Measurements from ENCODE around the gene GALNTL6. TPM values are rescaled to one million over a fixed set of nuclear protein-coding genes. Genes with fewer than 3 reads are reported as not detected.
"Not testable (repeated sequence)": the region's sequence is repeated elsewhere in the genome, so short reads cannot be mapped to it uniquely, and the experiment has no call there.

Gene GALNTL6
- polyA plus RNA-seq, 1 experiment, result not detected

GRCh38 chr4:172787111-172787510 is 973.9 kb downstream of the GALNTL6 start:
- no peak overlapping the region for H3K27ac ChIP-seq (ENCODE audit: low read depth, low read length)
- no peaks in the 10 kb centered on the region for H3K27me3 ChIP-seq (ENCODE audit: control insufficient read depth, insufficient read depth, low read length)
- no peak for DNase-seq (ENCODE audit: low read depth, low spot score)
- no peak overlapping the region for H3K4me3 ChIP-seq (ENCODE audit: low read depth, low read length)
- POLR2A ChIA-PET, result no interaction called here
- TF ChIP-seq CTCF (IDR thresholded peaks at IDR 0.05; ENCODE audit: low read depth, low read length), result no peak
- no peaks in the 10 kb centered on the region for H3K9me3 ChIP-seq (ENCODE audit: control insufficient read depth, insufficient read depth, low read length)
- CTCF ChIA-PET, result no interaction called here

- Histone ChIP-seq H3K4me3 (ENCODE audit: low read depth, low read length) (no peak overlapping the region), H3K9me3 (ENCODE audit: control insufficient read depth, insufficient read depth, low read length) (no peaks in the 10 kb centered on the region), H3K27ac (ENCODE audit: low read depth, low read length) (no peak overlapping the region), H3K27me3 (ENCODE audit: control insufficient read depth, insufficient read depth, low read length) (no peaks in the 10 kb centered on the region)
- ChIA-PET CTCF (no interaction called here), POLR2A (no interaction called here)
- no peak for TF ChIP-seq CTCF (IDR thresholded peaks at IDR 0.05; ENCODE audit: low read depth, low read length)
- DNase-seq (ENCODE audit: low read depth, low spot score), result no peak
Observed at GRCh38 chr4:172791841-172792240, 978.6 kb downstream of the GALNTL6 start.

- no peak overlapping the region for H3K4me3 ChIP-seq (ENCODE audit: low read depth, low read length)
- H3K9me3 ChIP-seq (ENCODE audit: control insufficient read depth, insufficient read depth, low read length), result no peaks in the 10 kb centered on the region
- no peak for TF ChIP-seq CTCF (IDR thresholded peaks at IDR 0.05; ENCODE audit: low read depth, low read length)
- CTCF ChIA-PET, result no interaction called here
- H3K27me3 ChIP-seq (ENCODE audit: control insufficient read depth, insufficient read depth, low read length), result no peaks in the 10 kb centered on the region
- H3K27ac ChIP-seq (ENCODE audit: low read depth, low read length), result no peak overlapping the region
- POLR2A ChIA-PET, result no interaction called here
- no peak for DNase-seq (ENCODE audit: low read depth, low spot score)
Observed at GRCh38 chr4:172793565-172794306, 980.5 kb downstream of the GALNTL6 start.

GRCh38 chr4:172794307-172794703 is 981.1 kb downstream of the GALNTL6 start:
- Histone ChIP-seq H3K27me3 (ENCODE audit: control insufficient read depth, insufficient read depth, low read length) (no peaks in the 10 kb centered on the region), H3K4me3 (ENCODE audit: low read depth, low read length) (no peak overlapping the region), H3K27ac (ENCODE audit: low read depth, low read length) (no peak overlapping the region), H3K9me3 (ENCODE audit: control insufficient read depth, insufficient read depth, low read length) (no peaks in the 10 kb centered on the region)
- DNase-seq (ENCODE audit: low read depth, low spot score), result no peak
- no peak for TF ChIP-seq CTCF (IDR thresholded peaks at IDR 0.05; ENCODE audit: low read depth, low read length)
- ChIA-PET POLR2A (no interaction called here), CTCF (no interaction called here)

GRCh38 chr4:172797281-172797680 is 984.1 kb downstream of the GALNTL6 start:
- H3K4me3 ChIP-seq (ENCODE audit: low read depth, low read length); DNase-seq (ENCODE audit: low read depth, low spot score); H3K27ac ChIP-seq (ENCODE audit: low read depth, low read length); CTCF ChIA-PET; H3K27me3 ChIP-seq (ENCODE audit: control insufficient read depth, insufficient read depth, low read length); POLR2A ChIA-PET; H3K9me3 ChIP-seq (ENCODE audit: control insufficient read depth, insufficient read depth, low read length): not testable (repeated sequence)
